Nephron progenitor cell (in vitro differentiated cells): ENCODE results near the gene CCSER2.
"Not testable (repeated sequence)": the region's sequence is repeated elsewhere in the genome, so short reads cannot be mapped to it uniquely, and the experiment has no call there.

Source experiments
- DNase-seq: peaks from one replicate; pipeline ENCODE4 v3.0.0; 2021
- H3K27ac Mint-ChIP-seq: 2 replicates; pipeline ENCODE4 v1.8.0; 2021; ENCODE audit warnings: mild to moderate bottlenecking, moderate library complexity, mixed read lengths
- H3K27me3 Mint-ChIP-seq: 2 replicates; pipeline ENCODE4 v1.8.0; 2021; ENCODE audit warnings: mild to moderate bottlenecking, low read depth, mixed read lengths; ENCODE audit not compliant: poor library complexity
- H3K36me3 Mint-ChIP-seq: 2 replicates; pipeline ENCODE4 v1.8.0; 2021; ENCODE audit warnings: low read depth, mixed read lengths
- H3K4me1 Mint-ChIP-seq: 2 replicates; pipeline ENCODE4 v1.8.0; 2021; ENCODE audit warnings: mixed read lengths
- H3K4me3 Mint-ChIP-seq: 2 replicates; pipeline ENCODE4 v1.8.0; 2021; ENCODE audit warnings: mild to moderate bottlenecking, moderate library complexity, mixed read lengths
- H3K9me3 Mint-ChIP-seq: 2 replicates; pipeline ENCODE4 v1.8.0; 2021; ENCODE audit warnings: mild to moderate bottlenecking, moderate library complexity, mixed read lengths
- CTCF ChIP-seq: fragments of 200-600 bp; sonication (generic); IDR thresholded peaks from 2 replicates; pipeline ENCODE4 v1.5.0; 2021; ENCODE audit warnings: antibody characterized with exemption

Gene CCSER2

DNA sequence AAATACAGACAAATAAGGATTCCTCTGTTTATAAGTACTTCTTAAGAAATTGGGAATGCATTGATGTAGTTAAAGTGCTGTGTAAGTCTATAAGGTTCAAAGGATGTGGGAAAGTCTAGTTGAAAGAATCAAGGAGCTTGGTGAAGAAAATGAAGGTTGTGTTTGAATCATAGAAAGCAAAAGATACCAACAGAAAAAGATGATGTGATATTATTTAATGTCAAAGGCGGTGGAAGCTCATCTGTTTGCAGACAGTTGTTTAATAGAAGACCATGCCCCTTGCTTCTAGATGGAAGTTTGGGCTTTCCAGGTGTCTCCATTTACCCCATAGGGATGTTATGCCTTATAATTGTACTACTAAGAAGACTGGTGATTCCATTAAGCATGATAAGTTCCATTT, 150.3 kb downstream of the CCSER2 start:
- no peak for DNase-seq
- Mint-ChIP-seq H3K4me1 (no peaks in the 10 kb centered on the region), H3K27me3 (no peaks in the 10 kb centered on the region), H3K27ac (no peak overlapping the region), H3K36me3 (peaks cover 19% of the 10 kb centered on the region), H3K4me3 (no peak overlapping the region), H3K9me3 (no peaks in the 10 kb centered on the region)
- TF ChIP-seq CTCF = no peak

- Mint-ChIP-seq H3K36me3 (peaks cover 63% of the 10 kb centered on the region), H3K4me3 (no peak overlapping the region), H3K27me3 (no peaks in the 10 kb centered on the region), H3K27ac (no peak overlapping the region), H3K9me3 (peaks cover 35% of the 10 kb centered on the region), H3K4me1 (no peaks in the 10 kb centered on the region)
- DNase-seq = no peak
- TF ChIP-seq CTCF = no peak
Observed at GRCh38 chr10:84484541-84484940, 156.2 kb downstream of the CCSER2 start.

DNA sequence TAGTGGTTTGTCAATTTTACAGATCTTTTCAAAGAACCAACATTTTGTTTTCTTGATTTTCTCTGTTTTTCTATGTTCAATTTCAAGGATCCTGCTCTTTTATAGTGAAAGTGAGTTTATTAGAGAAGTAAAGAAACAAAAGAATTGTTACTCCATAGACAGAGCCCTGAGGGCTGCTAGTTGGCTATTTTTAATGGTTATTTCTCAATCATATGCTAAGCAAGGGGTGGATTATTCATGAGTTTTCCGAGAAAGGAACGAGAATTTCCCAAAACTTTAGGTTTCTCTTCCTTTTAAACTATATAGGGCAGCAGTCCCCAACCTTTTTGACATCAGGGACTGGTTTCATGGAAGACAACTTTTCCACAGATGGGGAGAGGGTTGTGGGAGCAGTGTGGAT, 165.0 kb downstream of the CCSER2 start:
- DNase-seq = no peak
- Mint-ChIP-seq H3K9me3 (peaks cover 52% of the 10 kb centered on the region), H3K4me3 (no peak overlapping the region), H3K27ac (no peak overlapping the region), H3K4me1 (no peaks in the 10 kb centered on the region), H3K27me3 (no peaks in the 10 kb centered on the region), H3K36me3 (peaks cover 75% of the 10 kb centered on the region)
- TF ChIP-seq CTCF = no peak

GRCh38 chr10:84493951-84494848, 165.8 kb downstream of the CCSER2 start:
- Mint-ChIP-seq H3K4me1 (no peaks in the 10 kb centered on the region), H3K27ac (no peak overlapping the region), H3K27me3 (no peaks in the 10 kb centered on the region), H3K36me3 (peaks cover 67% of the 10 kb centered on the region), H3K4me3 (no peak overlapping the region), H3K9me3 (peaks cover 43% of the 10 kb centered on the region)
- TF ChIP-seq CTCF = no peak
- DNase-seq = no peak

GRCh38 chr10:84494849-84495180, 166.4 kb downstream of the CCSER2 start:
- H3K27ac Mint-ChIP-seq = no peak overlapping the region
- H3K4me1 Mint-ChIP-seq = peaks cover 5% of the 10 kb centered on the region
- H3K27me3 Mint-ChIP-seq = no peaks in the 10 kb centered on the region
- TF ChIP-seq CTCF = no peak
- no peak overlapping the region for H3K4me3 Mint-ChIP-seq
- peaks cover 37% of the 10 kb centered on the region for H3K9me3 Mint-ChIP-seq
- DNase-seq = no peak
- peaks cover 61% of the 10 kb centered on the region for H3K36me3 Mint-ChIP-seq

- Mint-ChIP-seq H3K36me3 (peaks cover 29% of the 10 kb centered on the region), H3K4me1 (peaks cover 15% of the 10 kb centered on the region), H3K9me3 (peaks cover 7% of the 10 kb centered on the region), H3K4me3 (no peak overlapping the region), H3K27me3 (no peaks in the 10 kb centered on the region), H3K27ac (no peak overlapping the region)
- no peak for TF ChIP-seq CTCF
- DNase-seq = no peak
Observed at GRCh38 chr10:84497978-84498377, 169.6 kb downstream of the CCSER2 start.

GRCh38 chr10:84499039-84499438, 170.7 kb downstream of the CCSER2 start:
- Mint-ChIP-seq H3K36me3 (peaks cover 19% of the 10 kb centered on the region), H3K4me1 (peaks cover 15% of the 10 kb centered on the region)
- H3K27ac Mint-ChIP-seq, DNase-seq, H3K9me3 Mint-ChIP-seq, H3K4me3 Mint-ChIP-seq, H3K27me3 Mint-ChIP-seq: not testable (repeated sequence)
